Measurements from ENCODE around the gene NFAT5.

DNA sequence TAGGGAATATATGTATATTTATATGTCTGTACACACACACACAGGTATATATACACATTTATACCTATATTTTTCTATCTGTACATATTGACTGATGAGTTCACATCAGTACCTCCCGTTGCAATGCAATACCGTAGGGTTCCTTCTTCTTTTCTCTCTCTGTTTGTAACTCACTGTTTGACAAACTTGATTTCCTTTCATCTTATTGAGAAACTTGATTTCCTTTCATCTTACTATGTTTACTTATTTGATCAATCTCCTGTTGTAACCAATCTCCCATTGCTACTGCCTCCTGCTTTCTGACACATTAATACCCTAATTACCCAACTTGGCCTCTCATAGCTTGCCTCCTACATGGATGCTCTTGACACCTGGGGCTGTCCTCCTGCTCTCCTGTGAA, 49.8 kb downstream of the NFAT5 start:
- TF ChIP-seq POLR2A (IDR thresholded peaks at IDR 0.05; ENCODE audit: low read depth, low read length) (no peak), POLR2AphosphoS5 (IDR thresholded peaks at IDR 0.05; ENCODE audit: low read depth, low read length) (no peak), TAF1 (IDR thresholded peaks at IDR 0.05; ENCODE audit: low read depth, low read length) (no peak)
